Femur (tissue), 1 donor: Measurements from ENCODE around the gene DNALI1.
"Not testable (repeated sequence)": the region's sequence is repeated elsewhere in the genome, so short reads cannot be mapped to it uniquely, and the experiment has no call there.

Experiments
- DNase-seq: peaks from one replicate; pipeline ENCODE4 v3.0.0-alpha.2; 2017

The DNALI1 gene

GRCh38 chr1:37556712-37557196 is at the start of gene DNALI1:
Gene DNALI1, plus strand, starts transcription at chr1:37556940. Its CDS starts 55 bp downstream, at chr1:37556995.
- DNase-seq = peak; percentile 90

- DNase-seq = no peak
Measured at GRCh38 chr1:37509181-37509580, 47.6 kb upstream of the DNALI1 start.

GRCh38 chr1:37513795-37514349 is 42.9 kb upstream of the DNALI1 start:
- DNase-seq = peak; percentile 28

- DNase-seq = peak; percentile 91
Measured at GRCh38 chr1:37514350-37515184, 42.2 kb upstream of the DNALI1 start, which contains the start of gene MEAF6. Gene MEAF6, minus strand, starts transcription at chr1:37514766. Its CDS starts 20 bp downstream, at chr1:37514746.

- no peak for DNase-seq
Measured at GRCh38 chr1:37515185-37516034, 41.3 kb upstream of the DNALI1 start.

- no peak for DNase-seq
Measured at GRCh38 chr1:37517569-37517968, 39.2 kb upstream of the DNALI1 start.

GRCh38 chr1:37518241-37518640 is 38.5 kb upstream of the DNALI1 start:
- DNase-seq = not testable (repeated sequence)

GRCh38 chr1:37518929-37519328 is 37.8 kb upstream of the DNALI1 start:
- DNase-seq = not testable (repeated sequence)

GRCh38 chr1:37519613-37520012 is 37.1 kb upstream of the DNALI1 start:
- DNase-seq = no peak

- DNase-seq = not testable (repeated sequence)
Measured at GRCh38 chr1:37529888-37530287, 26.9 kb upstream of the DNALI1 start.

- not testable (repeated sequence) for DNase-seq
Measured at GRCh38 chr1:37532418-37533156, 24.2 kb upstream of the DNALI1 start.

- DNase-seq = no peak
Measured at GRCh38 chr1:37533317-37534093, 23.2 kb upstream of the DNALI1 start.

- no peak for DNase-seq
Measured at GRCh38 chr1:37537378-37537777, 19.4 kb upstream of the DNALI1 start.

GRCh38 chr1:37539154-37539553 is 17.6 kb upstream of the DNALI1 start:
- DNase-seq = not testable (repeated sequence)

- DNase-seq = no peak
Measured at GRCh38 chr1:37540036-37540785, 16.5 kb upstream of the DNALI1 start.

- no peak for DNase-seq
Measured at GRCh38 chr1:37544530-37544929, 12.2 kb upstream of the DNALI1 start.

GRCh38 chr1:37545019-37545418 is 11.7 kb upstream of the DNALI1 start:
- no peak for DNase-seq

GRCh38 chr1:37549341-37549740 is 7.4 kb upstream of the DNALI1 start:
- DNase-seq = no peak

- no peak for DNase-seq
Measured at GRCh38 chr1:37553598-37553926, 3.2 kb upstream of the DNALI1 start.

- peak; percentile 95 for DNase-seq
Measured at GRCh38 chr1:37553927-37554808, 2.6 kb upstream of the DNALI1 start, which contains the start of gene SNIP1. Gene SNIP1, minus strand, starts transcription at chr1:37554293. Its CDS starts 64 bp downstream, at chr1:37554229.
